ENCODE results near the gene CRACDL.

GRCh38 chr2:98894331-98895000 is 41.6 kb downstream of the CRACDL start:
- TF ChIP-seq POLR2A (IDR thresholded peaks at IDR 0.05; ENCODE audit: low read depth, low read length): no peak
- TF ChIP-seq POLR2AphosphoS5 (IDR thresholded peaks at IDR 0.05; ENCODE audit: low read depth, low read length): no peak
- no peak for TF ChIP-seq TAF1 (IDR thresholded peaks at IDR 0.05; ENCODE audit: low read depth, low read length)
- no peak for TF ChIP-seq PAX5 (IDR thresholded peaks at IDR 0.05; ENCODE audit: insufficient read depth, low read length, severe bottlenecking)
- no peak for TF ChIP-seq SPI1 (IDR thresholded peaks at IDR 0.05; ENCODE audit: low read depth, low read length)
- no peak for TF ChIP-seq POU2F2 (IDR thresholded peaks at IDR 0.05; ENCODE audit: low read depth, low read length)
